HepG2 (cell line): ENCODE results near the gene PRSS8. TPM values are rescaled to one million over a fixed set of nuclear protein-coding genes. Genes with fewer than 3 reads are reported as not detected.

Experiments
- ARHGAP35 ChIP-seq: sonication (generic); formaldehyde crosslinking; IDR thresholded peaks from 2 replicates; pipeline ENCODE4 v1.9.0; 2022; ENCODE audit warnings: mild to moderate bottlenecking, inconsistent platforms, moderate library complexity, missing genetic modification reagents, borderline replicate concordance
- BCL6 ChIP-seq: IDR thresholded peaks from 2 replicates; pipeline ENCODE4 v1.6.1; 2016; ENCODE audit warnings: missing genetic modification reagents, missing compliant biosample characterization
- CC2D1A ChIP-seq: sonication (generic); formaldehyde crosslinking; IDR thresholded peaks from 2 replicates; pipeline ENCODE4 v1.8.1; 2023; ENCODE audit warnings: mild to moderate bottlenecking, missing genetic modification reagents
- HES4 ChIP-seq: sonication (generic); formaldehyde crosslinking; IDR thresholded peaks from 2 replicates; pipeline ENCODE4 v1.9.0; 2021; ENCODE audit warnings: mild to moderate bottlenecking, missing genetic modification reagents, borderline replicate concordance
- HMGA1 ChIP-seq: sonication (generic); formaldehyde crosslinking; conservative IDR thresholded peaks from 2 replicates; pipeline ENCODE4 v1.4.0; 2020; ENCODE audit warnings: missing genetic modification reagents
- HNRNPK ChIP-seq: fragments of 200-400 bp; formaldehyde crosslinking; IDR thresholded peaks from 2 replicates; pipeline ENCODE4 v1.6.1; 2018; ENCODE audit warnings: low read length, low read depth, moderate library complexity, mild to moderate bottlenecking; ENCODE audit not compliant: poor library complexity, severe bottlenecking
- HOXA7 ChIP-seq: sonication (generic); formaldehyde crosslinking; IDR thresholded peaks from 2 replicates; pipeline ENCODE4 v1.8.1; 2022; ENCODE audit warnings: mild to moderate bottlenecking, missing genetic modification reagents, moderate library complexity
- JDP2 ChIP-seq: sonication (generic); formaldehyde crosslinking; IDR thresholded peaks from 2 replicates; pipeline ENCODE4 v1.8.1; 2022; ENCODE audit warnings: missing genetic modification reagents, borderline replicate concordance
- MAF1 ChIP-seq: sonication (generic); formaldehyde crosslinking; IDR thresholded peaks from 2 replicates; pipeline ENCODE4 v1.5.0; 2020; ENCODE audit warnings: missing genetic modification reagents, borderline replicate concordance
- MED13 ChIP-seq: sonication (generic); formaldehyde crosslinking; IDR thresholded peaks from 2 replicates; pipeline ENCODE4 v1.5.0; 2020; ENCODE audit warnings: missing genetic modification reagents
- NAIF1 ChIP-seq: sonication (generic); formaldehyde crosslinking; IDR thresholded peaks from 2 replicates; pipeline ENCODE4 v1.5.0; 2020; ENCODE audit warnings: mild to moderate bottlenecking, missing genetic modification reagents, borderline replicate concordance
- NCOA2 ChIP-seq: sonication (generic); formaldehyde crosslinking; IDR thresholded peaks from 2 replicates; pipeline ENCODE4 v1.8.0; 2022; ENCODE audit warnings: inconsistent platforms
- NFATC3 ChIP-seq: sonication (generic); formaldehyde crosslinking; IDR thresholded peaks from 2 replicates; pipeline ENCODE4 v1.5.1; 2020; ENCODE audit warnings: mild to moderate bottlenecking, missing genetic modification reagents
- NONO ChIP-seq, 2 experiments: fragments of 450-650 bp in 1 of 2; sonication (generic) in 1 of 2; formaldehyde crosslinking in 1 of 2; IDR thresholded peaks in 1 of 2; conservative IDR thresholded peaks in 1 of 2; 2 replicates each; pipeline versions ENCODE4 v1.6.1 to v1.8.0; 2017 to 2022; ENCODE audit warnings: mild to moderate bottlenecking in 1 of 2, missing genetic modification reagents in 1 of 2, moderate library complexity in 1 of 2
- PAWR ChIP-seq: sonication (generic); formaldehyde crosslinking; IDR thresholded peaks from 2 replicates; pipeline ENCODE4 v1.4.0; 2020; ENCODE audit warnings: missing genetic modification reagents, mild to moderate bottlenecking, borderline replicate concordance
- PHF20 ChIP-seq: sonication (generic); formaldehyde crosslinking; IDR thresholded peaks from 2 replicates; pipeline ENCODE4 v1.5.0; 2020; ENCODE audit warnings: mild to moderate bottlenecking, missing genetic modification reagents
- RXRB ChIP-seq: IDR thresholded peaks from 2 replicates; pipeline ENCODE4 v1.6.1; 2016; ENCODE audit warnings: borderline replicate concordance, missing genetic modification reagents, missing compliant biosample characterization
- SP1 ChIP-seq, 2 experiments: fragments of 450-650 bp in 1 of 2; sonication (generic) in 1 of 2; formaldehyde crosslinking in 1 of 2; IDR thresholded peaks; 2 replicates each; pipeline versions ENCODE4 v1.4.0 to v1.6.1; 2016 to 2020; ENCODE audit warnings: missing genetic modification reagents in 1 of 2
- ZBTB39 ChIP-seq: sonication (generic); formaldehyde crosslinking; IDR thresholded peaks from 2 replicates; pipeline ENCODE4 v1.5.0; 2020; ENCODE audit warnings: missing genetic modification reagents
- ZBTB7A ChIP-seq: sonication (generic); formaldehyde crosslinking; IDR thresholded peaks from 2 replicates; pipeline ENCODE4 v1.8.0; 2022; ENCODE audit warnings: mild to moderate bottlenecking, missing genetic modification reagents
- ZFYVE20 ChIP-seq: sonication (generic); formaldehyde crosslinking; IDR thresholded peaks from 2 replicates; pipeline ENCODE4 v1.8.0; 2023; ENCODE audit warnings: low read depth, mild to moderate bottlenecking, moderate library complexity, missing genetic modification reagents, borderline replicate concordance
- ZNF124 ChIP-seq: sonication (generic); formaldehyde crosslinking; IDR thresholded peaks from 2 replicates; pipeline ENCODE4 v1.4.0; 2020; ENCODE audit warnings: missing genetic modification reagents
- ZNF225 ChIP-seq: sonication (generic); formaldehyde crosslinking; IDR thresholded peaks from 2 replicates; pipeline ENCODE4 v1.4.0; 2020; ENCODE audit warnings: mild to moderate bottlenecking, missing genetic modification reagents
- ZNF616 ChIP-seq: sonication (generic); formaldehyde crosslinking; IDR thresholded peaks from 2 replicates; pipeline ENCODE4 v1.5.0; 2020; ENCODE audit warnings: low read depth, mild to moderate bottlenecking, missing genetic modification reagents
- ZNF660 ChIP-seq: sonication (generic); formaldehyde crosslinking; IDR thresholded peaks from 2 replicates; pipeline ENCODE4 v1.5.1; 2020; ENCODE audit warnings: mild to moderate bottlenecking, low read depth, missing genetic modification reagents, borderline replicate concordance
- ZNF782 ChIP-seq: sonication (generic); formaldehyde crosslinking; IDR thresholded peaks from 2 replicates; pipeline ENCODE4 v1.4.0; 2020; ENCODE audit warnings: missing genetic modification reagents, mild to moderate bottlenecking, borderline replicate concordance
- polyA plus RNA-seq, 8 experiments: library from polyadenylated mRNA; depleted of rRNA in 3 of 8; stranded (reverse) in 7 of 8; unstranded in 1 of 8; fragments of >200 nt; fragmentation: Illumina TruSeq in 4 of 8; extraction: Trizol in 4 of 8; gene quantifications; 2 replicates each; pipeline versions ENCODE4 v1.2.1 to v1.2.3, GENCODE V29; 2011 to 2016; ENCODE audit warnings: low read depth in 4 of 8, missing spikeins in 1 of 8, mixed read lengths in 1 of 8; ENCODE audit not compliant: insufficient read depth in 1 of 8
- total RNA-seq, 5 experiments: library from RNA; depleted of rRNA; stranded (reverse); fragments of >200 nt; fragmentation: Illumina TruSeq; extraction: Trizol; gene quantifications; 2 replicates each; pipeline ENCODE4 v1.2.3, GENCODE V29; 2016; ENCODE audit warnings: low read depth in 1 of 5
- TF ChIP-seq, protein P1 (sequence below): sonication (generic); formaldehyde crosslinking; IDR thresholded peaks from 2 replicates; pipeline ENCODE4 v1.4.0; 2020; ENCODE audit warnings: missing genetic modification reagents, borderline replicate concordance

The PRSS8 gene
- total and polyA plus RNA-seq, 2 of the 13 experiments (the other 11 are each of a cell fraction or from before 2014, with no cell fraction given) = 2.6 to 7.2 TPM

DNA sequence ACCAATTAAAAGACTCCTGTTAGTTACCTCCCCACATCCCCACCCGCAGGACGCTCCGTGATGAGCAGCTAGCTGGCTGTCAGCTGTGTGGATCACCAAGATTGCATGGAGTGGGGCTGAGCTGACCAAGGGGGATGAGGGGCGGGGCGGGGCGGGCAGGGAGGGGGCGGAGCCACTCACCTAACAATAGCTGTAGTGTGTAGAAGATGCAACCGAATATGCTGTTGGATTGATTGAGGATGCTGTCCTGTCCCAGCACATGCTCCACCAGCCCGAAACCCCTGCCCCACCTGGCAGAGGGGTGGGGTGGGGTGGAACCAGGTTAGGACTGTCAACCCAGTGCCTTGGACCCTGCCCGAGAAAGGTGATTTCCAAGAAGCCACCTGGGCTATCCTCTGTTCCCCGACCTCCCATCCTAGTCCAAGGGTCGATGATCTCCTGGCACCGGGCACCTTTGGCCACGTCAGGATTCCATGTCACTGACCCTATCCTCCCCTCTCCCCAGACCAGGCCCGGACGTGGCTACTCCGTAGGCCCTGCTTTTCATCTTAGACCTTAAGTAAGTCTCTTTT lies 42.3 kb downstream of the PRSS8 start (continued):
- TF ChIP-seq NONO (IDR thresholded peaks at IDR 0.05) (no peak), NONO (CRISPR knock-in tag; conservative IDR thresholded peaks at IDR 0.05) (no peak), ZNF225 (CRISPR knock-in tag) (no peak), ZBTB7A (CRISPR knock-in tag) (no peak), MAF1 (CRISPR knock-in tag) (no peak), ARHGAP35 (no peak), JDP2 (CRISPR knock-in tag) (no peak), PHF20 (no peak), ZNF616 (CRISPR knock-in tag) (no peak), HNRNPK (no peak), HMGA1 (no peak), HES4 (CRISPR knock-in tag) (no peak), ZFYVE20 (CRISPR knock-in tag) (no peak), NCOA2 (CRISPR knock-in tag) (0 out of 2 replicates have a peak, but pooled peaks have one; percentile 38), NAIF1 (CRISPR knock-in tag) (no peak), MED13 (no peak), BCL6 (peak; percentile 45; the same call in 1 of the 2 replicates), ZNF660 (CRISPR knock-in tag) (no peak), PAWR (CRISPR knock-in tag) (no peak), HOXA7 (CRISPR knock-in tag) (no peak), RXRB (peak; percentile 44; the same call in 1 of the 2 replicates), NFATC3 (CRISPR knock-in tag) (no peak), ZBTB39 (CRISPR knock-in tag) (no peak), CC2D1A (CRISPR knock-in tag) (no peak), ZNF782 (CRISPR knock-in tag) (no peak), ZNF124 (CRISPR knock-in tag) (no peak), SP1 (IDR thresholded peaks at IDR 0.05) (no peak), SP1 (CRISPR knock-in tag; IDR thresholded peaks at IDR 0.05) (peak; percentile 41; the same call in 1 of the 2 replicates)
- TF ChIP-seq, protein P1, sequence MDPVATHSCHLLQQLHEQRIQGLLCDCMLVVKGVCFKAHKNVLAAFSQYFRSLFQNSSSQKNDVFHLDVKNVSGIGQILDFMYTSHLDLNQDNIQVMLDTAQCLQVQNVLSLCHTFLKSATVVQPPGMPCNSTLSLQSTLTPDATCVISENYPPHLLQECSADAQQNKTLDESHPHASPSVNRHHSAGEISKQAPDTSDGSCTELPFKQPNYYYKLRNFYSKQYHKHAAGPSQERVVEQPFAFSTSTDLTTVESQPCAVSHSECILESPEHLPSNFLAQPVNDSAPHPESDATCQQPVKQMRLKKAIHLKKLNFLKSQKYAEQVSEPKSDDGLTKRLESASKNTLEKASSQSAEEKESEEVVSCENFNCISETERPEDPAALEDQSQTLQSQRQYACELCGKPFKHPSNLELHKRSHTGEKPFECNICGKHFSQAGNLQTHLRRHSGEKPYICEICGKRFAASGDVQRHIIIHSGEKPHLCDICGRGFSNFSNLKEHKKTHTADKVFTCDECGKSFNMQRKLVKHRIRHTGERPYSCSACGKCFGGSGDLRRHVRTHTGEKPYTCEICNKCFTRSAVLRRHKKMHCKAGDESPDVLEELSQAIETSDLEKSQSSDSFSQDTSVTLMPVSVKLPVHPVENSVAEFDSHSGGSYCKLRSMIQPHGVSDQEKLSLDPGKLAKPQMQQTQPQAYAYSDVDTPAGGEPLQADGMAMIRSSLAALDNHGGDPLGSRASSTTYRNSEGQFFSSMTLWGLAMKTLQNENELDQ (CRISPR knock-in tag) = no peak
